Transverse colon (tissue), 4 donors: ENCODE measurements around the gene RNF115. TPM values are rescaled to one million over a fixed set of nuclear protein-coding genes. Genes with fewer than 3 reads are reported as not detected.

ENCODE experiments used
- DNase-seq: peaks from one replicate; pipeline ENCODE4 v3.0.0-alpha.2; 2019
- H3K27ac ChIP-seq, 4 donors: fragments of 200-600 bp; sonication (generic); 2 replicates each; pipeline ENCODE4 v1.5.1; 2016 to 2018; ENCODE audit warnings: inconsistent platforms in 4 of 4
- H3K27me3 ChIP-seq: fragments of 200-600 bp; sonication (generic); 2 replicates; pipeline ENCODE4 v1.5.1; 2017; ENCODE audit warnings: inconsistent platforms
- H3K36me3 ChIP-seq, 4 donors: fragments of 200-600 bp; sonication (generic); 2 replicates each; pipeline ENCODE4 v1.5.1; 2017 to 2019; ENCODE audit warnings: inconsistent platforms in 4 of 4
- H3K4me1 ChIP-seq, 4 donors: fragments of 200-600 bp; sonication (generic); 2 replicates each; pipeline ENCODE4 v1.5.1; 2017 to 2020; ENCODE audit warnings: inconsistent platforms in 4 of 4
- H3K4me3 ChIP-seq, 4 donors: fragments of 200-600 bp; sonication (generic); 1 replicate in 1 of 4; 2 replicates in 3 of 4; pipeline versions ENCODE4 v1.5.1 to v1.6.1; 2017 to 2019; ENCODE audit warnings: inconsistent platforms in 4 of 4
- H3K9me3 ChIP-seq, 2 donors: fragments of 200-600 bp; sonication (generic); 2 replicates each; pipeline ENCODE4 v1.5.1; 2017 to 2019; ENCODE audit warnings: inconsistent platforms in 2 of 2
- CTCF ChIP-seq, 5 experiments: fragments of 200-600 bp in 3 of 5; fragments of 450-650 bp in 2 of 5; sonication (generic) in 3 of 5; IDR thresholded peaks; 1 replicate in 2 of 5; 2 replicates in 3 of 5; pipeline ENCODE4 v1.5.1; 2016 to 2017; ENCODE audit warnings: antibody characterized with exemption in 5 of 5, inconsistent platforms in 3 of 5, mild to moderate bottlenecking in 2 of 5, moderate library complexity in 1 of 5
- EP300 ChIP-seq: sonication (generic); formaldehyde crosslinking; IDR thresholded peaks from one replicate; pipeline ENCODE4 v1.6.1; 2017; ENCODE audit warnings: antibody characterized with exemption, low read depth
- POLR2A ChIP-seq: fragments of 450-650 bp; IDR thresholded peaks from one replicate; pipeline ENCODE4 v1.6.1; 2016; ENCODE audit warnings: antibody characterized with exemption, mild to moderate bottlenecking, moderate library complexity
- POLR2AphosphoS5 ChIP-seq, 3 donors: sonication (generic); formaldehyde crosslinking; IDR thresholded peaks; one replicate each; pipeline ENCODE4 v1.6.1; 2016; ENCODE audit warnings: antibody characterized with exemption in 3 of 3
- WGBS, 2 donors: methylation state at CpG; one replicate each; pipeline ENCODE4 v1.1.5; 2018; ENCODE audit warnings: low coverage in 1 of 2; 5-methylcytosine and 5-hydroxymethylcytosine counted together
- in situ Hi-C, 4 donors: fragments of 200-750 bp; cut with MboI; loops; one replicate each; pipeline versions ENCODE4 v1.15.0 to v1.15.1; 2017; ENCODE audit warnings: low sequenced_read_pairs in 3 of 4, low pct_ligation_motif_present in 1 of 4, low pct_unique_long_range_greater_than_20kb in 1 of 4
- intact Hi-C: fragments of 100-400 bp; cut with DNase I; formaldehyde crosslinking; loops from one replicate; pipeline ENCODE4 v1.15.1; 2023; ENCODE audit warnings: low total_unique reads
- total RNA-seq, 4 donors: library from RNA; depleted of rRNA; stranded (reverse); fragments of >200 nt; gene quantifications; one replicate each; pipeline ENCODE4 v1.1.0, GENCODE V29; 2016

Gene RNF115
- total RNA-seq, 4 donors from 2014 or later = 6.4 to 21.5 (median 13.3) TPM

- WGBS, 2 donors = 100% methylated on average over 1 of the region's 1 CpG
- Histone ChIP-seq H3K27me3 (no peaks in the 10 kb centered on the region), H3K27ac (no peak overlapping the region), H3K4me3 (no peak overlapping the region), H3K36me3 (no peaks in the 10 kb centered on the region), H3K4me1 (no peaks in the 10 kb centered on the region), H3K9me3 (no peaks in the 10 kb centered on the region)
- in situ Hi-C loops = no loop called here
- DNase-seq = no peak
- intact Hi-C loops = no loop called here
- TF ChIP-seq CTCF (IDR thresholded peaks at IDR 0.05) (no peak), EP300 (no peak), POLR2AphosphoS5 (IDR thresholded peaks at IDR 0.05) (no peak), POLR2A (no peak)
Measured at GRCh38 chr1:145736191-145736590, 87.7 kb downstream of the RNF115 start.

- intact Hi-C loops = no loop called here
Measured at GRCh38 chr1:145730900-145731299, 93.0 kb downstream of the RNF115 start.

GRCh38 chr1:145730467-145730866 lies 93.4 kb downstream of the RNF115 start:
- in situ Hi-C loops = no loop called here
- no peak for TF ChIP-seq CTCF (IDR thresholded peaks at IDR 0.05)
- TF ChIP-seq POLR2A = no peak
- no peak for TF ChIP-seq EP300
- TF ChIP-seq POLR2AphosphoS5 (IDR thresholded peaks at IDR 0.05) = no peak
- no peaks in the 10 kb centered on the region for H3K36me3 ChIP-seq
- no peak overlapping the region for H3K4me3 ChIP-seq
- intact Hi-C loops = no loop called here
- DNase-seq = no peak
- 94 to 100% methylated on average over 4 of the region's 4 CpGs for WGBS, 2 donors
- H3K4me1 ChIP-seq = no peaks in the 10 kb centered on the region
- H3K27ac ChIP-seq = no peak overlapping the region
- H3K27me3 ChIP-seq = no peaks in the 10 kb centered on the region
- H3K9me3 ChIP-seq = no peaks in the 10 kb centered on the region

More at GRCh38 chr1:145730900-145731299, 93.0 kb downstream of the RNF115 start:
- H3K4me3 ChIP-seq = no peak overlapping the region
- H3K36me3 ChIP-seq = no peaks in the 10 kb centered on the region
- H3K27ac ChIP-seq = no peak overlapping the region
- DNase-seq = no peak
- no peaks in the 10 kb centered on the region for H3K27me3 ChIP-seq
- no peak for TF ChIP-seq EP300
- no peak for TF ChIP-seq POLR2A
- no peak for TF ChIP-seq POLR2AphosphoS5 (IDR thresholded peaks at IDR 0.05)
- TF ChIP-seq CTCF (IDR thresholded peaks at IDR 0.05) = no peak
- 96 to 100% methylated on average over 1 to 3 of the region's 3 CpGs for WGBS, 2 donors
- in situ Hi-C loops = no loop called here
- H3K9me3 ChIP-seq = no peaks in the 10 kb centered on the region
- no peaks in the 10 kb centered on the region for H3K4me1 ChIP-seq

- H3K27ac ChIP-seq = no peak overlapping the region
- DNase-seq = no peak
- H3K4me1 ChIP-seq = no peaks in the 10 kb centered on the region
- H3K4me3 ChIP-seq = no peak overlapping the region
- 73 to 91% methylated on average over 2 to 5 of the region's 5 CpGs for WGBS, 2 donors
- no peaks in the 10 kb centered on the region for H3K9me3 ChIP-seq
- in situ Hi-C loops (no loop called here), intact Hi-C loops (no loop called here)
- no peaks in the 10 kb centered on the region for H3K27me3 ChIP-seq
- TF ChIP-seq CTCF (IDR thresholded peaks at IDR 0.05) = no peak
- TF ChIP-seq POLR2A = no peak
- TF ChIP-seq EP300 = no peak
- H3K36me3 ChIP-seq = no peaks in the 10 kb centered on the region
Measured at GRCh38 chr1:145729666-145730436, 94.0 kb downstream of the RNF115 start.
